Activated CD4-positive, alpha-beta T cell treated with anti-CD3 and anti-CD28 coated beads, Interleukin-2, amount 50 U/mL, for 24 hours (primary cell): ENCODE results near the gene MATN1.
A peak's percentile ranks its signal among the peaks of the same experiment; 100 is the strongest.
"Not testable (repeated sequence)": the region's sequence is repeated elsewhere in the genome, so short reads cannot be mapped to it uniquely, and the experiment has no call there.

ENCODE experiments used
- DNase-seq, 2 donors: peaks; one replicate each; pipeline ENCODE4 v3.0.0-alpha.2; 2020; ENCODE audit warnings: low read depth in 1 of 2, low spot score in 1 of 2

The MATN1 gene

GRCh38 chr1:30699762-30700161, 23.6 kb downstream of the MATN1 start:
- no peak for DNase-seq

- no peak for DNase-seq
These were observed 24.9 kb downstream of the MATN1 start for GRCh38 chr1:30698401-30698981.

- no peak for DNase-seq
These were observed 25.6 kb downstream of the MATN1 start for GRCh38 chr1:30697571-30698376.

GRCh38 chr1:30696831-30697230, 26.6 kb downstream of the MATN1 start:
- DNase-seq: no peak

DNA sequence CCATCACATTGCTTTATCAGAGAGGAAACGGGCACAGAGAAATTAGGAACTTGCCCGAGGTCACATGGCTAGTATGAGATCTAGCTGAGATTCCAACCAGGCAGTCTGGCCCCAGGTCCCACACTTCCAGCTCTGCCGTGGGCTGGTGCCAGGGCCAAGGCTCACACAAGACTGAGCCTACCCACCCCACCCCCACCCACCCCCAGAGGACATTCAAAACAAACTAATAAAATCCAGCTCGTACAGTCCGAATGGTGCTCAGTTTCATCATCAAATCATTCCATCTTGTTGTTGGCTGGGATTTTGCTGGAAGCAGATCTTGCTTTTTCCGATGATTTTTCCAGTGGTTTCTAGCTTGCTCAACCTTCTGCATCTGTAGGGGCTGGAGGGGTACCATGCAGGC, 27.9 kb downstream of the MATN1 start:
- no peak for DNase-seq

- DNase-seq: no peak
These were observed 28.9 kb downstream of the MATN1 start for GRCh38 chr1:30694280-30695175.

DNA sequence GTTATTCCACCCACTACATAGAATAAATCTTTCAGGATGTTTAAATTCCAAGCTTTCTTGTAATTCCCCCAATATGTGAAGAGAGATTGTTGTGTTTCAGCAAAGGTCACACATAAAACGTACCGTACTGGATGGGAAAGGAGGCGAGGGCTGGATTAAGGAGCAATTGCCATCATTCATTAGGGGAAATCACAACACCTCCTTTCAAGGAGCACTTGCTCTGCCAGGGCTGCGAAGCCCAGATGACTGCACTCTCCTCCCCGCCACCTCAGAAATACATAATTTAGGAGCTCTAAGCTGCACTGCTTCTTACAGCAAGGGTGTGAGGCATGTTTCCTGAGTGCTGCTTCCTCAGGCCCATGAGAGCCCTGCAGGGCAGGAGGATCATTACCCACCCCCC, 29.6 kb downstream of the MATN1 start:
- no peak for DNase-seq

- DNase-seq: no peak
These were observed 30.0 kb downstream of the MATN1 start for GRCh38 chr1:30693366-30693765.

DNA sequence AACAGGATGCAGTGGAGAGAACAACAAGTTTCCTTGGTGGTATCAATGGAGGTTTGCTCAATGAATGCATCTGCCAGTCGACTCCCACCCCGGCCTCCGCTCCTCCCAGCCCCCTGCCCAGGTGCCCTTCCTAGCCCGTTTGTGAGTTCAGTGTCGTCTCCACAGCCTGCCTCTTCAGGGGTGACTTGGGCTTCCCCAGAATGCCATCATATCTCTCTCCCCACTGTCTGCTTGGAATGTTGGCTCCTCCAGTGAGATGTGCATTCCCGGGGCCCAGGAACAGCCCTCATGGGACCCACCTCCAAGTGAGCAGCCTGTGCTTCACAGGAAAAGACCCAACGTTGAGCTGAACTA, 30.5 kb downstream of the MATN1 start:
- DNase-seq: no peak

- DNase-seq: no peak
These were observed 31.0 kb downstream of the MATN1 start for GRCh38 chr1:30692201-30692947.

DNA sequence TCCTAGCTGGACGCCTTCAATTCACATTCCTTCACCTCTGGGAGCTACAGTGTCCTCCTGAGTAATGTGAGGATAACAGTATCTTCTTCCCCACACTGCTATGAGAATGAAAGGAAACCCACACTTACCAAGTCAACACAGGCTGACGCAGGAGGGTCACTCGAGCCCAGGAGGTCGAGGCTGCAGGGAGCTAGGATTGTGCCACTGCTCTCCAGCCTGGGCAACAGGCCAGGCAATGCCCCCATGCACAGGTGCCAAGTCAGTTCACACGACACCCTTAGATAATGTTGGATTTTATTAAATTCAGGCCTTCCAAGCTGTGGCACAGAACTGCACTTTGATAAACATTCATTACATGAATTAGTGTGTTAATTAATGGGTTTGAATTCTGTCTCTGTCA, 31.9 kb downstream of the MATN1 start:
- no peak for DNase-seq

DNA sequence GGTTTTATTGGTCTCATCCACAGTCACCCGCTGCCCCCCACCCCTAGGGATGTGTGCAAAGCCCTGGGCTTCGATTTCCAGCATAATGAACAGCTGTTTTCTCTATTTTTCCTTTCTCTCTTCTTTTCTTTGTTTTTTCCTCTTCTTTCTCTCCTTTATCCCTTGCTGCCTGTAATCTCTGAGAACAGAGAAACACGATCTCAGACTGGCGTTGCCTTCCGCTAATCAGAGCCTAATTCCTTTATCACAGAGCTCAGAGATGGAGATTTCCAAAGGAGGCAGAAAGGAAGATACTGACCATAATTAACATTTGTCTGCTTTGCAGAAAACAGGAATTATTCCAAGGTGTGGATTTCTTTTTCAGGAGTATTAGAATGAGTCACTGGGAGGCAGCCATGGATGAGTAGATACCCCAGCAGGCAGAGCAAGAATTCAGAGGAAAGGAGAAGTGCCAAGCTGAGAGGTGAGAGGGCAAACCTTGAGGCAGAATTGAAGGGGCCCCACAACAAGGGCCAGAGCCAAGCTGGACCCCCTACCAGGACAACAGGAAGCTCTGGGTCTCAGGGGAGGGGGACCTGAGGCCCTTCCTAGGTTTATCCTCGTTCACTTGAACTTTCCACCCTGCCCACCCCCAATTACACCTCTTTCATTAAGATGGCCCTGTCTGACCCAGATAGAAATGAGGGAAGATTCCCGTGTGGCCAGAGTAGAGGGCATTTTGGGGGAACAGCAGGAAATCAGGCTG, 33.3 kb downstream of the MATN1 start:
- no peak for DNase-seq

DNA sequence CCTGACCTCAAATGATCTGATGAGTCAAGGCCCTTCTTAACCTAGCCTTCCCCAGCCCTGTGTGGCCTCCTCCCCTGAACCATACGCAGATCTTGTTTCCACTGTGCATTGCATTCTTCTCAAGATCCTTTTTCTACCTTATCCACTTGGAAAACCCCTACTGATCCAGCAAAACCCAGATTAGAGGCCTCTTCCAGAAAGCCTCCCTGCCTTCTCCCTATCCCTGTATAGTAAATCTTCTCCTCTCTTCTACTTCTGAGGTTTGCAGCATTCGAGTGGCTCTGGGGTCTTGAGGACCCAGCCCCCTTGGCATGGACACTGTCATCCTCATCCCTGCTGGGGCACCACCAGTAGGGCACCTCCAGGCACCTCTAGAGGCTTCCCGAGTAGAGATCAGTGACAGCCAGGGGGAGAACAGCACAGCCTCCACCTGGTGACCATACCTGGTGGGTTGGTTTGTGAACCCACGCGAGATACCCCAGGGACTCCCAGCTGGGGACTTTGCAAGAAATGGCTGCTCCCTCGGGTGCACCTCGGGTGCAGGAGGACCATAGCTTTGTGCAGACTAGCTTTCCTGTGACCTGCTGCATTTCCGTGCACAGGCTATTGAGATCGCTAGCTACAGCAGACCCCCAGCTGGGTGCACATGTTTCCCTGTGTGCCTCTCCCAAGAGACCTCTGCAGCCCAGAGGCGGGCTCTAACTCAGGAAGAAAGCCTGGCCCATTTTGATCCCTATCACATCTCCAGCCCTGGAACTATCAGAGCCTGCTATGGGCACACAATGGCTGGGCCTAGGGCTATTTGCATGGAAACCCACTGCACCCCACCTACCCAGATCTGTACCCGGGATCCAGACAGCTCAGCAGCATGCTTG, 34.2 kb downstream of the MATN1 start:
- DNase-seq: no peak

DNA sequence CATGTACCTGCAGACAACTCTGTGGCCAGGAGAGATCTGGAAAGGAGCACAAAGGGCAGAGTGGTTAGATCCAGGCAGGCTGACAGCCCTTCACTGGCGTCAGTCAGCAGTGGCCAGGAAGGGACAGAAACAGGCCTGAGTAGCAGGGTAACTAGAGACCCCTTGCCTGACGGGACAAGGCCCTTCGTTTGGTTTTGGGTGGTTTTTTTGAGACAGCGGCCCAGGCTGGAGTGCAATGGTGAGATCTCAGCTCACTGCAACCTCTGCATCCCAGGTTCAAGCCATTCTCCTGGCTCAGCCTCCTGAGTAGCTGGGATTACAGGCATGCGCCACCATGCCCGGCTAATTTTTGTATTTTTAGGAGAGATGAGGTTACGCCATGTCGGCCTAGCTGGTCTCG, 34.9 kb downstream of the MATN1 start:
- DNase-seq: not testable (repeated sequence)

DNA sequence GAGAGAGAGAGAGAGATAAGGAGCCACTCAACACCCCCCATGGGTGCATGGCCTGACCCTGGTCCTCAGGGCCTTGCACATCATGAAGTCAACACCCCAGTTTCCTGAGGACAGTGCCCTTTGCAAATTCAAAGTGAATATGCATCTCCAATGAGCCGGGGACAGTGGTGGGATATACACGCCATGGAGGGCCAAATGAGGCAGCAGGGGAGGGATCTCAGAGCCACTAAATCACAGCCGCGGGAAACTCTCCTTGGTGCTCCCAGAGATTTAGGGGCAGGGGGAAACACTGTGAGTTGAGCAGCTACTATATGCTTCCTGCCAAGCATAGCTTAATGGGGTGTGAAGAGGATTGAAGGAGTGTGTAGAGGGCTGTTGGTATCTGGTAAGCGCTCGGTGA, 35.5 kb downstream of the MATN1 start:
- no peak for DNase-seq

GRCh38 chr1:30686236-30686935, 37.0 kb downstream of the MATN1 start:
- DNase-seq: no peak

GRCh38 chr1:30685796-30686165, 37.6 kb downstream of the MATN1 start:
- no peak for DNase-seq

DNA sequence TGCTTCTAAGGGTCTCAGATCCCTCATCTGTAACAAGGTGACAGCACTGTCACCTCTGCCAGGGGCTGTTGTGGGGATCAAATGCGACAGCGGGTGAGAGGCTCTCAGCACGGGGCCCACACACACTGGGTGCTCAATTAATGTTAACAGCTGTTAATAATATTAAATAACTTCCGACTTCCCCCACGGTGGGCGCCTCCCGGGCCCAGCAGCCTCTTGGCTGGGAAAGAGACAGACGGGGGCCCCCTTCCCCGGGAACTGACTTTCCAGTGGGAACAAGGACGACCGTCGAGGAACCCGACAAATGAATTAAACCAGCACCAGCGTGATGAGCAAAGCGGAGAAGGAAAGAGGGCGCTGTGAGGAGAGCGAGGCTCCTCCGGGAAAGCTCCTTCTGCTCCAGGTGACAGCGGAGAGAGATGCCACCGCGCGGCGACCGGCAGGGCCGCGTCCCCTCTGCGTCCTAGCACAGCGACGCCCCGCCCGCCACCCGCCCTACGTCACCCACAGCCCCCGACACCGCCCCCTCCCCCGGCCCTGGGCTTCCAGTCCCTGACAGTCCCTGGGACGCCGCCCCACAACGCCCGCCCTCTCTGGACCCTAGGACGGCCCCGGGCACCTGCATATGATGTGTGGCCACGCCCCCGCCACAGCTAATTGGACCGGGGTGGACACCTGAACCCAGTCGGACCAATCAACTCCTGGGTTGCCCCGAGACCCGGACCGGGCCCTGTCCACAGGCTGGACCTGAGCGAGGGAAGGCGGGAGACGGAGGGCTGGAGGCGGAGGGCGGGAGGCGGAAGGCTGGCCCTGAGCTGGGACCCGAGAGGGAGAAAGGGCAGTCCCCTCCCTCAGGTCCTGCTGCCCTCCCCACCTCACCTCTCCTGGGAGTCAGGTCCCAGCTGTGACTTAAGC, 38.2 kb downstream of the MATN1 start:
- peak in 1 of 2 donors; percentile 2 for DNase-seq
